H1 (cell line): ENCODE data around the gene CCDC182. TPM values are rescaled to one million over a fixed set of nuclear protein-coding genes. Genes with fewer than 3 reads are reported as not detected.

Experiments used
- CTCF ChIA-PET: fragments of 300-600 bp; sonication (Branson Sonifier 250); formaldehyde crosslinking; loops from one replicate; lab custom pipeline; 2021; ENCODE audit not compliant: partially characterized antibody; lab: Charles Lee
- POLR2A ChIA-PET: fragments of 300-600 bp; sonication (Branson Sonifier 250); formaldehyde crosslinking; loops from one replicate; lab custom pipeline; 2021; ENCODE audit warnings: inconsistent platforms; ENCODE audit not compliant: partially characterized antibody; lab: Charles Lee
- DNase-seq, 2 experiments: peaks; one replicate each; pipeline versions ENCODE4 v3.0.0 to v3.0.0-alpha.2; 2010 to 2022; ENCODE audit warnings: low spot score in 2 of 2, low read depth in 1 of 2, mixed read lengths in 1 of 2
- FAIRE-seq: peaks from 2 replicates; lab custom pipeline; 2011; peaks lifted over from hg19 to GRCh38; lab: Jason Lieb, UNC
- H2AFZ ChIP-seq: 2 replicates; pipeline ENCODE4 v1.8.1; 2012; ENCODE audit warnings: low read length, inconsistent platforms
- H2AK5ac ChIP-seq: 2 replicates; pipeline ENCODE4 v1.6.1; 2013; ENCODE audit warnings: low read depth, low read length
- H2BK120ac ChIP-seq: replicated peaks from 2 replicates; pipeline ENCODE3; 2013; ENCODE audit warnings: low read depth, low read length, inconsistent platforms
- H2BK12ac ChIP-seq: 2 replicates; pipeline ENCODE4 v1.6.1; 2013; ENCODE audit warnings: low read depth, low read length
- H2BK15ac ChIP-seq: 2 replicates; pipeline ENCODE4 v1.6.1; 2013; ENCODE audit warnings: low read length
- H2BK20ac ChIP-seq: 2 replicates; pipeline ENCODE4 v1.6.1; 2013; ENCODE audit warnings: low read length
- H2BK5ac ChIP-seq: 2 replicates; pipeline ENCODE4 v1.6.1; 2013; ENCODE audit warnings: low read depth, low read length
- H3K14ac ChIP-seq: 2 replicates; pipeline ENCODE4 v1.6.1; 2013; ENCODE audit warnings: inconsistent platforms; ENCODE audit not compliant: insufficient read length
- H3K18ac ChIP-seq: 2 replicates; pipeline ENCODE4 v1.6.1; 2013; ENCODE audit warnings: low read length; ENCODE audit errors: extremely low read depth
- H3K23ac ChIP-seq: 2 replicates; pipeline ENCODE4 v1.6.1; 2013; ENCODE audit warnings: inconsistent platforms; ENCODE audit not compliant: insufficient read length
- H3K23me2 ChIP-seq: 2 replicates; pipeline ENCODE4 v1.6.1; 2013; ENCODE audit warnings: low read depth, low read length
- H3K27ac ChIP-seq: 2 replicates; pipeline ENCODE4 v1.6.1; 2011; ENCODE audit warnings: low read depth, low read length, inconsistent platforms
- H3K27me3 ChIP-seq, 4 experiments: replicated peaks in 1 of 4; 1 replicate in 1 of 4; 2 replicates in 3 of 4; pipeline versions ENCODE4 v1.6.1 to v1.8.1; 2011 to 2013; ENCODE audit warnings: low read length in 3 of 4, mild to moderate bottlenecking in 3 of 4, inconsistent platforms in 2 of 4, mixed read lengths in 2 of 4, moderate library complexity in 1 of 4; ENCODE audit not compliant: control insufficient read depth in 3 of 4, insufficient read depth in 3 of 4; ENCODE audit errors: extremely low read depth in 1 of 4
- H3K36me3 ChIP-seq, 4 experiments: 2 replicates each; pipeline versions ENCODE4 v1.6.1 to v1.8.1; 2011 to 2013; ENCODE audit warnings: mild to moderate bottlenecking in 4 of 4, low read length in 3 of 4, moderate library complexity in 2 of 4, control low read depth in 1 of 4, inconsistent platforms in 1 of 4; ENCODE audit not compliant: insufficient read depth in 4 of 4, control insufficient read depth in 2 of 4
- H3K4ac ChIP-seq: replicated peaks from 2 replicates; pipeline ENCODE3; 2013; ENCODE audit warnings: low read length, low read depth, mixed read lengths, inconsistent platforms; ENCODE audit not compliant: insufficient read length
- H3K4me1 ChIP-seq, 4 experiments: replicated peaks in 1 of 4; 1 replicate in 1 of 4; 2 replicates in 3 of 4; pipeline versions ENCODE4 v1.6.1 to v1.8.1; 2011 to 2013; ENCODE audit warnings: low read length in 3 of 4, inconsistent platforms in 2 of 4, mixed read lengths in 1 of 4; ENCODE audit not compliant: insufficient read depth in 4 of 4, control insufficient read depth in 3 of 4
- H3K4me2 ChIP-seq, 2 experiments: 2 replicates each; pipeline versions ENCODE4 v1.6.1 to v1.8.1; 2011 to 2013; ENCODE audit warnings: low read depth in 2 of 2, low read length in 2 of 2, control low read depth in 1 of 2, inconsistent platforms in 1 of 2, mild to moderate bottlenecking in 1 of 2; ENCODE audit not compliant: insufficient read depth in 1 of 2
- H3K4me3 ChIP-seq, 4 experiments: fragments of 200-600, 300-600 bp in 1 of 4; sonication (generic), shearing (Covaris generic), sonication (Bioruptor Twin) in 1 of 4; 2 replicates each; pipeline versions ENCODE4 v1.5.1 to v1.8.1; 2011 to 2016; ENCODE audit warnings: low read length in 4 of 4, low read depth in 3 of 4, control low read depth in 2 of 4, inconsistent platforms in 2 of 4, mild to moderate bottlenecking in 2 of 4, mixed read lengths in 1 of 4, moderate library complexity in 1 of 4; ENCODE audit not compliant: insufficient read depth in 2 of 4; ENCODE audit errors: extremely low read depth in 1 of 4
- H3K56ac ChIP-seq: replicated peaks from 2 replicates; pipeline ENCODE3; 2013; ENCODE audit warnings: low read depth, mild to moderate bottlenecking, mixed read lengths, low read length, inconsistent platforms; ENCODE audit not compliant: insufficient read length
- H3K79me1 ChIP-seq: 2 replicates; pipeline ENCODE4 v1.6.1; 2013; ENCODE audit warnings: low read depth, low read length, control low read depth
- H3K79me2 ChIP-seq, 2 experiments: 2 replicates each; pipeline versions ENCODE4 v1.6.1 to v1.8.1; 2012 to 2013; ENCODE audit warnings: low read length in 2 of 2, mild to moderate bottlenecking in 2 of 2, inconsistent platforms in 1 of 2; ENCODE audit not compliant: insufficient read depth in 2 of 2, control insufficient read depth in 1 of 2
- H3K9ac ChIP-seq, 4 experiments: replicated peaks in 1 of 4; 1 replicate in 1 of 4; 2 replicates in 3 of 4; pipeline versions ENCODE4 v1.6.1 to v1.8.1; 2011 to 2013; ENCODE audit warnings: low read depth in 3 of 4, low read length in 3 of 4, control low read depth in 2 of 4, mild to moderate bottlenecking in 2 of 4, moderate library complexity in 2 of 4, inconsistent platforms in 1 of 4; ENCODE audit errors: extremely low read depth in 1 of 4
- H3K9me3 ChIP-seq, 2 experiments: 2 replicates each; pipeline versions ENCODE4 v1.6.1 to v1.8.1; 2012 to 2013; ENCODE audit warnings: mild to moderate bottlenecking in 2 of 2, moderate library complexity in 2 of 2, control low read depth in 1 of 2, inconsistent platforms in 1 of 2, low read depth in 1 of 2, low read length in 1 of 2, mixed read lengths in 1 of 2; ENCODE audit not compliant: insufficient read depth in 2 of 2
- H4K20me1 ChIP-seq, 2 experiments: replicated peaks in 1 of 2; 2 replicates each; pipeline versions ENCODE3 to v1.8.1; 2011 to 2013; ENCODE audit warnings: inconsistent platforms in 2 of 2, low read length in 2 of 2, mild to moderate bottlenecking in 1 of 2; ENCODE audit not compliant: insufficient read depth in 2 of 2, control insufficient read depth in 1 of 2
- H4K5ac ChIP-seq: 2 replicates; pipeline ENCODE4 v1.6.1; 2013; ENCODE audit warnings: low read length, low read depth, mixed read lengths, inconsistent platforms; ENCODE audit not compliant: insufficient read length
- H4K8ac ChIP-seq: 2 replicates; pipeline ENCODE4 v1.8.0; 2013; ENCODE audit warnings: mild to moderate bottlenecking, moderate library complexity, low read length, inconsistent platforms; ENCODE audit not compliant: insufficient read depth; ENCODE audit errors: extremely low read depth
- H4K91ac ChIP-seq: replicated peaks from 2 replicates; pipeline ENCODE3; 2013; ENCODE audit warnings: low read length, mixed read lengths, inconsistent platforms; ENCODE audit not compliant: insufficient read length
- CHD1 ChIP-seq: IDR thresholded peaks from 2 replicates; pipeline ENCODE4 v1.6.1; 2012; ENCODE audit warnings: low read depth, low read length, improper control_type of control experiment
- NANOG ChIP-seq: IDR thresholded peaks from 2 replicates; pipeline ENCODE4 v1.6.1; 2011; ENCODE audit warnings: low read length, low read depth, mild to moderate bottlenecking, inconsistent platforms; ENCODE audit not compliant: insufficient read depth, poor library complexity, severe bottlenecking
- RAD21 ChIP-seq, 2 experiments: IDR thresholded peaks in 1 of 2; conservative IDR thresholded peaks in 1 of 2; 2 replicates each; pipeline ENCODE4 v1.6.1; 2011; ENCODE audit warnings: low read depth in 2 of 2, low read length in 2 of 2, improper control_type of control experiment in 1 of 2, inconsistent platforms in 1 of 2, mild to moderate bottlenecking in 1 of 2, moderate library complexity in 1 of 2
- TAF7 ChIP-seq: optimal IDR thresholded peaks from 2 replicates; pipeline ENCODE3; 2011; ENCODE audit warnings: low read depth, mild to moderate bottlenecking, inconsistent platforms, low read length, moderate library complexity, borderline replicate concordance
- USF2 ChIP-seq: IDR thresholded peaks from 2 replicates; pipeline ENCODE4 v1.6.1; 2011; ENCODE audit warnings: low read length, improper control_type of control experiment
- YY1 ChIP-seq: IDR thresholded peaks from 2 replicates; pipeline ENCODE4 v1.6.1; 2011; ENCODE audit warnings: low read depth, mild to moderate bottlenecking, low read length
- WGBS, 2 experiments: shearing (Covaris generic) in 1 of 2; methylation state at CpG; one replicate each; pipeline versions ENCODE4 v1.1.6 to v1.1.7; 2013 to 2015; ENCODE audit warnings: low lambda C conversion rate in 2 of 2, mixed read lengths in 2 of 2, inconsistent platforms in 1 of 2, low coverage in 1 of 2, missing lambda C conversion rate in 1 of 2; ENCODE audit not compliant: insufficient replicate concordance in 2 of 2, insufficient coverage in 1 of 2, insufficient read length in 1 of 2; ENCODE audit errors: extremely low coverage in 1 of 2, missing lambda C conversion rate in 1 of 2; 5-methylcytosine and 5-hydroxymethylcytosine counted together
- polyA plus RNA-seq, 7 experiments: library from polyadenylated mRNA; depleted of rRNA in 3 of 7; stranded (reverse) in 5 of 7; unstranded in 2 of 7; fragments of >200 nt in 5 of 7; fragments of 200-250 nt in 2 of 7; gene quantifications; 1 replicate in 5 of 7; 2 replicates in 1 of 7; 4 replicates in 1 of 7; pipeline versions ENCODE4 v1.2.1 to v1.2.3, GENCODE V29; 2011 to 2013; ENCODE audit warnings: missing spikeins in 2 of 7, mixed read lengths in 2 of 7
- total RNA-seq: library from RNA; stranded (reverse); fragmentation: NEBNext Ultra II Directional; extraction: Animal tissue kit (Norgen Biotek cat#: 25700); gene quantifications from 2 replicates; pipeline ENCODE4 v1.2.1, GENCODE V29; 2021

The CCDC182 gene
- total and polyA plus RNA-seq, 2 of the 8 experiments (the other 6 are each of a cell fraction or from before 2014, with no cell fraction given): not detected

DNA sequence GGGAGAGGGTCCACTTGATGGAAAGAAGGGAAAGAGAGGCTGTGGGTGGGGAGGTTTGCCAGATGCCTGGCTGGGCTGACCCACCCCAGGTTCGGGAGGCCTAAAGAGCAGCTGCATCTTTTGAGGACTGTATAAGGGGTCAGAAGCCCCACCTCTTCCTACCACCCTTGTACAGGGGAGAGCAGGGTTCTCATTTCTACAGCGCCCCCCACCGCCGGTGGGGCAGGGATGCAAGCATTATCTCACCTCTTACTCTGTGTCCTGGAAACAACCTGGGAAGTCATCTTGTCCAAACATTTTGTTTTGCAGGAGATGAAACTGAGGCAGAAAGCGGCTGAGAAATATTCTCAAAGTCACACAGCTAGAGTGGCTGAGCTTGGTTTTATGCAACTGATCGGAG, 22.5 kb upstream of the CCDC182 start:
- CTCF ChIA-PET: interaction anchor here (0.6 to 6.1 kb wide), 25 partner anchors 9 to 639 kb away, joined by 3 to 69 read pairs (median 5); no protein-coding TSS in a partner anchor
- no peak overlapping the region for H3K27ac ChIP-seq
- H3K23ac ChIP-seq: no peak overlapping the region
- no peaks in the 10 kb centered on the region; the same call in 1 of the 2 replicates for H3K23me2 ChIP-seq
- no peak overlapping the region for H3K4me3 ChIP-seq
- FAIRE-seq: peak; percentile 48
- H2BK15ac ChIP-seq: no peak overlapping the region
- no peak overlapping the region; a peak in 1 of 7 replicates for H3K9ac ChIP-seq
- no peaks in the 10 kb centered on the region for H4K20me1 ChIP-seq
- no peak overlapping the region for H2BK5ac ChIP-seq
- H4K8ac ChIP-seq: no peak overlapping the region
- peaks cover 0 to 4% (median 2%) of the 10 kb centered on the region in 4 experiments; a peak in 5 of 7 replicates for H3K4me1 ChIP-seq
- no peaks in the 10 kb centered on the region for H3K36me3 ChIP-seq
- no peak overlapping the region for H2BK20ac ChIP-seq
- no peak overlapping the region for H3K14ac ChIP-seq
- H4K91ac ChIP-seq: no peak overlapping the region
- H3K56ac ChIP-seq: no peak overlapping the region
- H3K79me2 ChIP-seq: no peaks in the 10 kb centered on the region
- DNase-seq: peak in 1 of 2 experiments; percentile 79
- no peak overlapping the region; the same call in 1 of the 2 replicates for H2AFZ ChIP-seq
- H3K27me3 ChIP-seq: no peaks in the 10 kb centered on the region
- 62% methylated on average over 6 of the region's 6 CpGs; no CpG with 5 or more reads in 1 of the 2 experiments for WGBS, 2 experiments
- no peaks in the 10 kb centered on the region for H3K9me3 ChIP-seq
- POLR2A ChIA-PET: no interaction called here
- no peak overlapping the region for H3K4ac ChIP-seq
- no peak overlapping the region for H3K18ac ChIP-seq
- no peaks in the 10 kb centered on the region for H3K79me1 ChIP-seq
- no peak overlapping the region for H2AK5ac ChIP-seq
- H3K4me2 ChIP-seq: no peak overlapping the region
- H2BK12ac ChIP-seq: no peak overlapping the region
- no peak overlapping the region for H2BK120ac ChIP-seq
- no peak overlapping the region for H4K5ac ChIP-seq
- TF ChIP-seq USF2 (no peak), RAD21 (IDR thresholded peaks at IDR 0.05 in 1 of 2, conservative IDR thresholded peaks at IDR 0.05 in 1 of 2; ENCODE audit: low read depth in 2 of 2, low read length in 2 of 2) (peak; percentile 40 to 49), YY1 (no peak), NANOG (no peak), CHD1 (no peak), TAF7 (no peak)
